HG03565 (cell line): ENCODE measurements around the gene COPS4.
"Not testable (repeated sequence)": the region's sequence is repeated elsewhere in the genome, so short reads cannot be mapped to it uniquely, and the experiment has no call there.

ENCODE experiments used
- ATAC-seq: cut with Tn5 transposase; IDR thresholded peaks from one replicate; pipeline ENCODE4 v1.9.1; 2021; ENCODE audit warnings: mild to moderate bottlenecking, moderate library complexity; ENCODE audit not compliant: unreplicated experiment

COPS4 gene

DNA sequence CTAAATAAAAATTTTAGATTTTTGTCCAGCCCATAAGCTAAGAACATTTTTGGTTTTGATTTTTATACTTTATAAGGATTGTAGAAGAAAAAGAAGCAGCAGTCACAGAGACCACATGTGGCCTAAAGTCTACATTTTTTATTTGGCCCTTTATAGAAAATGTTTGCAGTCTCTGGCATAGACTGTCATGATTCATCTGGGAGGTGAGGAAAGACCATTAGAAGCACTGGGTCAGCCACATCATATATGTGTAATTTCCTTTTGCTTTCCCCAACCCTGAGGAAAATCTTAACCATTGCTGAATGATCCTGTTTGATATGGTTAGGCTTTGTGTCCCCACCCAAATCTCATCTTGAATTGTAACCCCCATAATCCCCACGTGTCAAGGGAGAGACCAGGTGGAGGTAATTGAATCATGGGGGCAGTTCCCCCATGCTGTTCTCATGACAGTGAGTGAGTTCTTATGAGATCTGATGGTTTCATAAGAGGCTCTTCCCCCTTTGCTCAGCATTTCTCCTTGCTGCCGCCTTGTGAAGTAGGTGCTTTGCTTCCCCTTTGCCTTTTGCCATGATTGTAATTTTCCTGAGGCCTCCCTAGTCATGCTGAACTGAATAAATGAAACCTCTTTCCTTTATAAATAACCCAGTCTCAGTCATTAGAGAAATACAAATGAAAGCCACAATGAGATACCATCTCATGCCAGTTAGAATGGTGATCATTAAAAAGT is 12.1 kb upstream of the COPS4 start:
- ATAC-seq, result no peak

DNA sequence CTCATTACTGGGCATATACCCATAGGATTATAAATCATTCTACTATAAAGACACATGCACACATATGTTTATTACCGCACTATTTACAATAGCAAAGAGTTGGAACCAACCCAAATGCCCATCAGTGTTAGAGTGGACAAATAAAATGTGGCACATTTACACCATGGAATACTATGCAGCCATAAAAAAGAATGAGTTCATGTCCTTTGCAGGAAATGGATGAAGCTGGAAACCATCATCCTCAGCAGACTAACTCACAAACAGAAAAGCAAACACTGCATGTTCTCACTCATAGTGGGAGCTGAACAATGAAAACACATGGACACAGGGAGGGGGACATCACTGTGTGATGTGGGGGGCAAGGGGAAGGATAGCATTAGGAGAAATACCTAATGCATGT is 11.4 kb upstream of the COPS4 start:
- not testable (repeated sequence) for ATAC-seq

DNA sequence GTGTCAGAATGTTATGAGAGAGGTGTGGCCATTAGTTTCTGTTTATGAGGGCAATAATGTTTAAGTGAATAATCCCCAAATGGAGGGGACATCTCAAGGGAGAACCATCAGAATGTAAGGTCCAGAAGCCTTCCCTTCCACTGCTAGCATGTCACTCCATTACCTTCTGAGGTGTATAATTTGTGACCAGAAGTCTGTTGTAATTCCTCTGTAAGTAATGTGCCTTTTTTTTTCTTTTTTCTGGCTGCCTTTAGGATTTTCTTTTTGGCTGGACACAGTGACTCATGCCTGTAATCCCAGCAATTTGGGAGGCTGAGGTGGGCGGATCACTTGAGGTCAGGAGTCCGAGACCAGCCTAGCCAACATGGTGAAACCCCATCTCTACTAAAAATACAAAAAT is 10.8 kb upstream of the COPS4 start:
- ATAC-seq, result no peak

DNA sequence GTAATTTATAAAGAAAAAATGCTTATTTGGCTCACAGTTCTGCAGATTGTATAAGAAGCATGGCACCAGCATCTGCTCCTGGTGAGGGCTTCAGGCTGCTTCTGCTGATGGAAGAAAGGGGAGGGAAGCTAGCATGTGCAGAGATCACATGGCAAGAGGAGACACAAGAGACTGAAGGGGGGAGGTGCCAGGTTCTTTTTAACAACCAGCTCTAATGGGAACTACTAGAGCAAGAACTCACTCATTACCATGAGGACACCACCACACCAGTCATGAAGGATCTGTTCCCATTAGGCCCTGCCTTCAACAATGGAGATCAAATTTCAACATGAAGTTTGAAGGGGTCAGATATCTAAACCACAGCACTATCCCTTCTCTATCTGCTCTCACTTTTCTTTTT is 9.4 kb upstream of the COPS4 start:
- ATAC-seq, result no peak

DNA sequence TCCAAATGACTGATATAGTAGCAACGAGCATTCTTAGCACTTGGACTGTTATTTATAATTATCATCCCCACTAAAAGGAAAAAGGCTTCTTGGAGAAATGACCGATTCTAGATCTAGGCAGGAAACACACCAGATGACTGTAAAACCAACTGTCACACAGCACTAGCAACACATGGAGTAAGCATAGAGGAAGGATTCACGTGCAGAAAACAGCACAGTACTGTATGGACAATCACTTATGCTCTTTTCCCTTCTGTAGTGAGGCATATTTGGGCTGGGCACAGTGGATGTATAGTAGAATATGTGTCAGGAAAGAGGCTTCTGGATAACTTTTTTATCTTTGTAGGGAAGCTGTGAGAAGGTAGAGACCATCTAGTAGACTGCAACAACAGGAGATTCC is 6.0 kb upstream of the COPS4 start:
- ATAC-seq, result no peak

DNA sequence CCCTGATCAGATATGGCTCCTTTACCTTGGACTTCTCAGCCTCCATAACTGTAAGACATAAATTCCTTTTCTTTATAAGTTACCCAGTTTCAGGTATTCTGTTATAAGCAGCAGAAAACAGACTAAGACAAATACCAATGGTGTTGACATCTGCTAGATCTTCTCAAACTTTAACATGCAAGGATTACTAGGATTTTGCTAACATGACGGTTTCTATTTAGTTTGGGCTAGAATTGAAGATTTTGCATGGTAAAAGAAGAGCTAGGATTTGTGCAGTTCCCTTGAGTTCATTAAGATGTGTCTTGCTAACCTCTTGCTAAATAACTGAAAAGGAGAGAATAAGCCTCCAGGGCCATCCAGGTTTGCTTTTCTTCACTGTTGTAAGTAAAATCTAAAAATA is 5.3 kb upstream of the COPS4 start:
- no peak for ATAC-seq

DNA sequence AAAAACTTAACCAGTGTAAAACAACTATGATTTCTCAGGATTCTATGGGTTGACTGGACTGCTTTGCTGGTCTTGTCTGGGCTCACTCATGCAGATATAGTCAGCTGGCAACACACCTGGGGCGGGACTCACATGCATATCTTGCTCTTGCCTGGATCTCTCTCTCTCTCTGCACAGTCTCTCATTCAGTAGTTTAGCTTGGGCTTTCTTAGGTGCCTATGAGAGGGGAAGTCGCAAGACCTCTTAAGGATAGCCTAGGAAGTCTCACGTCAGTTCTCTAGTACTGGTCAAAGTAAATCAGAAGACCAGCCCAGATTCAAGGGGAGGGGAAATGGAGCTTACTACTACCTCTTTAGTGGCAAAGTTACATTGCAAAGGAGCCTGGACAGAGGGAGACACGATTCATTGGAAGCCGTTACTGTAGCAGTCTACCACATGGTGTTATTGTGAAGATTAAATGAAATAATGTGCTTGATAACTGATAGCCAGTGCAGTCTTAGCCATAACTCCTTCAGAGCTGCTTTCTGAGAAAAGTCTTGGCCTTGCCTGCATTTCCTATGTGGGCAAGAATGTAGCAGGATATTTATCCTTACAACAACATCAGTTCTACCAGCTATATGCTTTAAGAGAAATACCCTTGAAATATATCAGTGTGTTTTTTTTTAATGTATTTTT is 2.1 kb downstream of the COPS4 start:
- ATAC-seq, result no peak

DNA sequence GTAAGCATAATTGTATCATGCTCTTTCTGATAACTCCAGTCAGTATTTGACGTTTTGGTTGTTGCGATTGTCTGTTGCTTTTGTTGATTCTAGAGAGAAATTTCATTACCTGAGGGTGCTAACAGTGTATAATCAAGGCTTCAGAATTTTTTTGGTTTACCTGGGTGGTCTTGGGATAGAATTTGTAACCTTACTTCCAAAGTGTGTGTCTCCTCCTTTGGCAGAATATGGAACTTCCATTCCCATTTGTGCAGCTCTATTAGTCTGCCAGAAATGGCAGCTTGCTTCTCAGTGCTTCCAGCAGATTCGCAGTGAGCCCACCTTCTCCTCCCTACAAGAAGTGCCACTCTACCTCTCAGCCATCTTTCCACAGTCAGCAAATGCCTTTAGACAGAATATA is 5.3 kb downstream of the COPS4 start:
- ATAC-seq, result no peak

DNA sequence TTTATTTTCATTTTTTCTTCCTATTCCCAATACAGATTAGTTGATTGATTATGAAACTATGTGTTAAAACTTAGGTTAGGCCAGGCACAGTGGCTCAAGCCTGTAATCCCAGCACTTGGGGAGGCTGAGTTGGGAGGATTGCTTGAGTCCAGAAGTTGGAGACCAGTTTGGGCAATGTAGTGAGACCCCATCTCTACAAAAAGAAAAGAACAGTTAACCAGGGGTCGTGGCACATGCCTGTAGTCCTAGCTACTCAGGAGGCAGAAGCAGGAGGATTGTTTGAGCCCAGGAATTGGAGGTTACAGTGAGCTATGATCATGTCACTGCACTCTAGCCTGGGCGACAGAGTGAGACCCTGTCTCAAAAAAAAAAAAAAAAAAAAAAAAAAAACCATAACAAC is 8.2 kb downstream of the COPS4 start:
- ATAC-seq, result not testable (repeated sequence)

DNA sequence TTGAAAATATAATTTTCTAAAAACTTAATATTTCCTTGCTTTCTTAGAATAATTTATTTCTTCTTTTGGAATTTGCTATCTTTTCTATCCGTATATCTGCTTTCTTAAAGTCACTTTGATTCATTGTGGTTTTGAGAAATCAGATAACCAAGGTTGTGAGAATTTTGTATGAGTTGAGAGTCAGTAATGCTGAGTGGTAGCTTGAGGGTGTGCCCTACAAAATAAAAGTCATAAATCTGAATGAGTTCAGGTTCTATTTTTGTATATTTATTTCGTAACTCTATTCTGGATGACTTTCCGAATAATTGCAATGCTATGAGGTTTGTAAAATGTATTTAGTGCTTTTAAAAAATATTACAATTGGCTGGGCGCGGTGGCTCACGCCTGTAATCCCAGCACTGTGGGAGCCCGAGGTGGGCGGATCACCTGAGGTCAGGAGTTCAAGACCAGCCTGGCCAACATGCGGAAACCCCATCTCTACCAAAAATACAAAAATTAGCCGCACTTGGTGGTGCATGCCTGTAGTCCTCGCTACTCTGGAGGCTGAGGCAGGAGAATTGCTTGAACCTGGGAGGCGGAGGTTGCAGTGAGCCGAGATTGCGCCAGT is 8.9 kb downstream of the COPS4 start:
- no peak for ATAC-seq

DNA sequence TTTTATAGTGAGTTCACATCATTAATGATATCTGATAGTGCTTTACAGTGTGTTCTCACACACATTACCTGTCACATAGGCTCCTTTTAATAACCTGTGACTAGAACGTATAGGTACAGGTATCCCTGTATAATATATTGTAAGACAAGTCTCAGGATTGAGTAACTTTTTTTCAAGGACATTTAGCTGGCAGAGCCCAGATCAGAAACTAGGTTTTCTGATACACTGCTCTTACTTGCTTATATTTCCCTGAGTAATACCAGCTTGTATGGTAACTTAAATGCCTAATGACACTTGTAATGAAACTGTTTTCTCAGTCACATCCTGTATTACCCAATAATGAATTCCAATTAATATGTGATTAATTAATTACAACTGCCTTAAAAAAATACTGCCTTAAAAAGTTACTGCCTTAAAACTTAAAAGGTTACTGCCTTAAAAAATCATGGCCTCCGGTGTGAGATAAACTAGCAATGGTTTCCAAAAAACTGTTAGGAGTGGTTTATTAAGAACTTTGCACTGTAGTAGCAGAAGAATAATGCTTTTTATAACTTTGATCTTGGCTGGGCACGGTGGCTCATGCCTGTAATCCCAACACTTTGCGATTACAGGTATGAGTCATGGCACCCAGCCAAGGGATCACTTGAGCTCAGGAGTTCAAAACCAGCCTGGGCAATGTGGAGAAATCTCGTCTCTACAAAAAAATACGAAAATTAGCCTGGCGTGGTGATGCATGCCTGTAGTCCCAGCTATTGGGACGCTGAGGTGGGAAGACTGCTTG is 11.9 kb downstream of the COPS4 start:
- no peak for ATAC-seq

DNA sequence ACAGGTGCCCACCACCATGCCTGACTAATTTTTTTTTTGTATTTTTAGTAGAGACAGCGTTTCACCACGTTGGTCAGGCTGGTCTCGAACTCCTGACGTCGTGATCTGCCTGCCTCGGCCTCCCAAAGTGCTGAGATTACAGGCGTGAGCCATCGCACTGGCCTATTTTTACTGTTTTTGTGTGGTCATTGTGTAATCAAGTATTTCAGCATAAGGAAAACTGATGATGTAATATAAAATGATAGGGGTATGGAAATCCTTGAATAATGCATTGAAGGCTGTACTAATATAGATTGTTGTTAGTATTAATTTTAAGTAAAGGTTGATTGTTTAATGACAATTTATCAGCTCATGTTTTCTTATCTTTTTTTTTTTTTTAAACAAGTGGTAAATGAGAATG is 13.8 kb downstream of the COPS4 start:
- not testable (repeated sequence) for ATAC-seq

DNA sequence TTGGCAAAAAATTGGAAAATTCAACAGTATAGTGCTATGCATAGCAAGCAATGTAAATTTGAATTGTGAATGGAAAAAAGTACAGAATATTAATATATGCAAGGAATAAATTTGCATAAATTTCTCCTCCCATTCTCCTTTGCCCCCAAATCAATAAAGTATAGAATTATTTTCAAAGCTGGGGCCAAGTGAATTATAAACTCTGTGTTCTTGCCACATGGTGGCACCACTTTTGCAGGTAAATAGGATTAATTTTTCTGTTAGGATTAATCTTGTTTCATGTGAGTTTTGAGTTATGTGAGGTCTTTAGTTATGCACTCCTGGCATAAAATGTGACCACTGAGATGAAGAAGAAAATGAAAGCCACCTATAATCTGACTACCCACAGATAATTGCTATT is 19.9 kb downstream of the COPS4 start:
- ATAC-seq, result no peak

DNA sequence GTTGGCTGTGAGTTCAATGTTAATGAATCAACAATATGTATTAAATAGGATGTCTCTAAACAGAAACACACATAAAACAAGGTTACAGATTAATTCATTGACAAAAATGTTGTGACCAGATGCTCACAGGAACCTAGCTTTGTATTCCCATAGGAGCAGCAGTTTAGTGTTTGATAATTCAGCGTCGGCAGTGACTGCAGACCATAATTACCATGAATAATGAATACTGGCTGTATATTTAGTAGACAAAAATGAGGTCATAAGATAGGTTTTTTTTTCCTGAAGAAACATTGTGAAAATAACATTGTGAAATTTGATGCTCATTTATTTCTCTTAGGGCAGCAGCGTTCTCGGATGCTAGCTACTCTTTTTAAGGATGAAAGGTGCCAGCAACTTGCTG is 27.8 kb downstream of the COPS4 start:
- no peak for ATAC-seq

DNA sequence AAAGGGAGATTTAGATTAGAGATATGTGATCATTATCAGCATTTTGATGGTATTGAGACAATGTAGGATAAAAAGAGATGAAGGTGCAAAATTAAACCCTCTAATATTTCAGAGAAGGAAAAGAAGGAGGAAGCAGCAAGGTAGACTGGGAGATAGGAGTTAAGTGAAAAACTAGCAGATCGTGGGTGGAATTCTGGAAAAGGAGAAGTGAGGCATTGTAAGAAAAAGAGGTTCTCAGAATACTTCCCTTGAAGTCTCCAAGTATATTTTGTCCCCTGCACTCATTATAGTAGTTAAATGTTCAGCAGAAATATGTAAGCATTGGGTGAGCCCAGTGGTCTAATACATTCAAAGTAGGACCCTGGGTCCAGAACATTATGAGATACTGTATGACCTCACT is 30.3 kb downstream of the COPS4 start:
- ATAC-seq, result no peak

DNA sequence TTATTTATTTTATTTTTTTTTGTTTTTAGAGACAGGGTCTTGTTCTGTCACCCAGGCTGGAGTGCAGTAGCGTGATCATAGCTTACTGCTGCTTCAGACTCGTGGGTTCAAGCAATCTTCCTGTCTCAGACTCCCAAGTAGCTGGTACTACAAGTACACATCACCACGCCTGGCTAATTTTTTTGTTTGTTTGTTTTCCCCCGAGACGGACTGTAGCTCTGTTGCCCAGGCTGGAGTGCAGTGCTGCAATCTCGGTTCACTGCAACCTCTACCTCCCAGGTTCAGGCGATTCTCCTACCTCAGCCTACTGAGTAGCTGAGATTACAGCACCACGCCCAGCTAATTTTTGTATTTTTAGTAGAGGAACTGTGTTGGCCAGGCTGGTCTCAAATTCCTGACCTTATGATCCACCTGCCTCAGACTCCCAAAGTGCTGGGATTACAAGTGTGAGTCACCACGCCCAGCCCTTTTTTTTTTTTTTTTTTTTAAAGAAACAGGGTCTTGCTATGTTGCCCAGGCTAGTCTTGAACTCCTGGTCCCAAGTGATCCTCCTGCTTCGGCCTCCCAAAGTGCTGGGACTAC is 32.2 kb downstream of the COPS4 start:
- ATAC-seq, result no peak

DNA sequence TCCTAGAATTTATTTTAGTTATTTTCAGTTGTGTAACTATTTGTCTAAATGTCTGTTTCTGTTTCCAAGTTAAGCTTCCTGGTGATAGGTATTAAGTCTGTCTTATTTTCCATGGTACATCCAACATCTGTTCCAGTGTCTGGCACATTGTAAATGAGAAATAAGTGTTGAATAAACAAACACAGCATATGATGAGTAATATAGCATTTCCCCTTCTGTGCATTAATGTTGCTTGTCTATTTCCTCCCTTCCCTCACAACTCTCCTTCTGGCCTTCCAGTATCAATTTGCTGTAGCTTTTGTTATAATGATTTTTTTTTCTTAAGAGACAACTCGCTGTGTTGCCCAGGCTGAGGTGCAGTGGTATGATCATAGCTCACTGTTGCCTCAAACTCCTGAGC is 36.1 kb downstream of the COPS4 start:
- no peak for ATAC-seq

DNA sequence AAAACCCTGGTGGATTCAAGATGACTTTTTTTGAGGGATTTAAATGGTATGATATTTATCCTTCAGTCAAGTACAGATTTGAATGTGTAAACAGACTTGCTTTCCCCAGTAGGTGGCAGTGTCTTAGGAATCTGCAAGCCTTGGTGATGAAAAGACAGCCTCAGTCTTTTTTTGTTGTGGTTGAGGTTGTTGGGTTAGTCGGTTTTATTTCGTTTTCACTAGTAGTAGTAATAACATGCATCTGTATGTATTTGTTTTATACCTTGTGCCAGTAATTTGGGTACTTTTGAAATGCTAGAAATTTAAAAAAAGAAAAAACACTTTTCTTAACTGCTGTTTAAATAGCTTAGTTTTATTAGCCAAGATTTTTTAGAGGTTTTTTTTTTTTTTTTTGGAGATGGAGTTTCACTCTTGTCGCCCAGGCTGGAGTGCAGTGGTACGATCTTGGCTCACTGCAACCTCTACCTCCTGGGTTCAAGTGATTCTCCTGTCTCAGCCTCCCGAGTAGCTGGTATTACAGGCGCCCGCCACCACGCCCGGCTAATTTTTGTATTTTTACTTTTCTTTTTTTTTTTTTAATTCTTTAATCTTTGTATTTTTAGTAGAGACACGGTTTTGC is 39.2 kb downstream of the COPS4 start:
- ATAC-seq, result peak; percentile 83

DNA sequence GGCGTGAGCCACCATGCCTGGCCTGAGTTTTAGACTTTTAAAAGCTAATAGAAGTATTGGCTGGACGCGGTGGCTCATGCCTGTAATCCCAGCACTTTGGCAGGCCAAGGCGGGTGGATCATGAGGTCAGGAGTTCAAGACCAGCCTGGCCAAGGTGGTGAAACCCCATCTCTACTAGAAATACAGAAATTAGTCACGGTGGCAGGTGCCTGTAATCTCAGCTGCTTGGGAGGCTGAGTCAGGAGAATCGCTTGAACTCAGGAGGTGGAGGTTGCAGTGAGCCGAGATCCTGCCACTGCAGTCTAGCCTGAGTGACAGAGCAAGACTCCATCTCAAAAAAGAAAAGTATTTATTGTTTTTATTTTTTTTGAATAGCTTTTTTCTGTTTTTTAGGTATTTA is 39.8 kb downstream of the COPS4 start:
- not testable (repeated sequence) for ATAC-seq

DNA sequence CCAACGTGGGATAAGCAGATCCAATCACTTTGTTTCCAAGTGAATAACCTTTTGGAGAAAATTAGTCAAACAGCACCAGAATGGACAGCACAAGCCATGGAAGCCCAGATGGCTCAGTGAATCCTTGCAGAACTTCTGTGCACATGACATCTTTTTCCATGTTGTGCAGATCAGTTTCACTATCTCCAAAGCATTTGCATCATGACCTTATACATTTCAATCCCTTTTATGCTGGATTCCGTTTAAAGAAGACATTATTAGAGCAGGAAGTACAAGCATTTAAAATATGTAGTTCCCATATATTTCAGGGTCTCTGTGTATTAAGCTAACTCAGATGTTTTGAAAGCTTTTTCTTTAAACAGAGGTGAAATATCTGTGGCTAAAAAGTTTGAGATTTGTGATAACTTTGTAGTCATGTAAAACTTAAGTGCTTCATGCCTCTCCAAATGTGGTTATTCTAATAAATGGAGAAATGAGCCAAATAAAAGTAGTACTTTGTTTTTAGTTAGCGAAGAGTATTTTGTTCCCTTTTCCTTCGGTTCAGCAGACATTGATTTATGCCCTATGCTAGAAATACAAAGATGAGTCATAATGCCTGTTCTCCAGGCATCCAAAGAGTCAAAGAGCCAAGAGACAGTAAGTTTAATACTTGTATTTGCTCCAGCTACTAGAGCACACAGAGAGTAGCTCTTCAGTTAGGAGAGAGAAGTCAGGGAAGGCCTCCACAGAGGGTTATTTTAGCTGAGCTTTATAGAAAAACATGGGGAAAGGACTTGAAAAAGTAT is 40.5 kb downstream of the COPS4 start:
- no peak for ATAC-seq
